GM18502 (cell line): ENCODE results near the gene HDAC7.

Source experiments
- ATAC-seq: cut with Tn5 transposase; IDR thresholded peaks from one replicate; pipeline ENCODE4 v1.9.1; 2021; ENCODE audit warnings: mild to moderate bottlenecking; ENCODE audit not compliant: unreplicated experiment, poor library complexity

Gene HDAC7

DNA sequence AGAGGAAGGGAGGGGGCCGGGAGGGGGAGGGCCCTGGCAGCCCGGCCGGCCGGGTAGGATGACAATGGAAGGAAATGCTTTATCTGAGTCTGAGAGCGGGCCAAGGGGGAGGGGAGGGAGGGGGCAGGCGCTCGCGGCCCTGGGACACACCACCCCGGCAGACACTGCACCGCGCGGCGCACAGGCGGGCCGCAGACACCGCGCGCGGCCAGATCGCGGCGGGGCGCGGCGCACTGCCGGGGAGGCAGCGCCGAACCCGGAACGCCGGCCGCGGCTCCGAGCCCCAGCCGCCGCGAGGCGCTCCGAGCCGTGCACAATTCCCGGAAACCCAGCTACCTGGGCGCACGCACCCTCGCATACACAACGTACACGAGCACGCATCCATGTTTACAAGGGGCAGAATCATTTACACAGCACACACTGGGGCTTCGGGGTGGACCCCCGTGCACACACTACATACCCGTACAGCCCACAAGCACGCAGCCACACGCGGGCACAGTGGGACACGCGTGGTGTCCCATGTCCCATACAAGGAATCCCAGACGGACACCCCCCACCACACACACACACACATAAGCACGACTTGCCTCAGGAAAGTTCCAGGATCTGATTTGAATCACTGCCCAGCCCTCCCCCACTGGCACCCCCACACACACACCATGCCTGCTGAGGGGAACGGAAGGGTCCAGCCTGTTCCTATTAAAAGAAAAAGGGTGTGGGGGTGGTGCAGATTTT lies at the start of gene HDAC7:
Gene HDAC7, minus strand, starts transcription at position 8 of the 735 bp plus-strand sequence. CDS start 118 bp downstream, outside the sequence.
- ATAC-seq: peak; percentile 39

- peak; percentile 73 for ATAC-seq
These were observed 48.9 kb upstream of the HDAC7 start for GRCh38 chr12:47868552-47869031.

DNA sequence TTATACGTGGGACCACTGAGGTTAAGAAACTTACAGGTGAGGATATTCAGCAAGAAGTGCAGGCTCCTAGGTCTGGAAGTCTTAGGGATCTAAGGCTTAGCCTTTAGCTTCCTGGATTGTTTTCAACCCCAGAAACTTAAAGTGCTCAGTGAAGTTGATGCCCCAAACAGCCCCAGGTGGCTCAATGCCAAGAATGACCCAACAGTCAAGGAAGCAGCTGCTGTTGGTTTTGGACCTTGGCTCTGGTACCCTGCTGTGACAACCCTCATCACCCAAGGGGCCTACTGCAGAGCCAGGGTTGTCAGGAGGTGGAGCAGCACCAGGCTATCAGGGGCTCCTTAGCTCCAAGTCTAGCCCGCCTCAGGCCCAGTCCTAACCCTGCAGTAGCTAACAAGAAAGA lies 48.3 kb upstream of the HDAC7 start:
- ATAC-seq: peak; percentile 13

GRCh38 chr12:47867495-47867941 lies 47.8 kb upstream of the HDAC7 start:
- ATAC-seq: no peak

GRCh38 chr12:47864646-47865235 lies 45.0 kb upstream of the HDAC7 start:
- ATAC-seq: no peak

DNA sequence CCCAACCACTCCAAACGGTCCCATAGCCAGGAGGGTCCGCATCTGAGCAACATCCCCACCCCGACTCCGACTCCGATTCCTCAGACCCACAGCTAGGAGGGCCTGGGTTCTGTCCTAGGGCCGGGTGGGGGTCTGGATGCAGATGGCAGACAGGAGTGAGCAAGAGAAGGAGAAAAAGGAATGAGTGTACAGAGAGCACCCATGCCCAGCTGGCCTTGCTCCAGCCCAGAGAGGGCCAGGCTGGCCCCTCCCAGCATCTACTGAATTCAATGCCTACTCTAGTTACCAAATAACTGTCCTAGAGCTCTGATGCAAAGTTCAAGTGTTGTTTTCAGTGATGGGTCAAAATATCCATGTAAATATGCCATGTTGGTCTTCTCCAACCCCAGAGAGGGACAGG lies 44.3 kb upstream of the HDAC7 start:
- no peak for ATAC-seq

DNA sequence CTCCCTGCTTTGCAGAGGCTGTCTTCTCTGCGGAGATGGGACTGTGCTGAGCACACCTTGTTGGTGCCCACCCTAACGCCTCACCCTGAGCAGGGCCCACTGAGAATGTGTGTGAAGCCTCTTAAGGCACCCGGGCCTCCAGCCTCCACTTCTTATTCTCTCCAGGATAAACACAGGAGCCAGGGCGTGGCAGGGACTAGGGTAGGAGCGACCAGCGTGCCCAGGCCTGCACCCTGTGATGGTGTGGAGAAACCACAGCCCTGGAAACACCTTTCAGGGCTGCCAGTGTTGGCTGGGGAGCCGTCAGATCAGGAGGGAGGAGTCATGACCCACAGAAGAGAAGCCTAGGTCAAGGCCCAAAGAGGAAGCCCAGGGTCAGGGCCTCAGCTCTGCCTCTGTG lies 43.8 kb upstream of the HDAC7 start:
- ATAC-seq: no peak

DNA sequence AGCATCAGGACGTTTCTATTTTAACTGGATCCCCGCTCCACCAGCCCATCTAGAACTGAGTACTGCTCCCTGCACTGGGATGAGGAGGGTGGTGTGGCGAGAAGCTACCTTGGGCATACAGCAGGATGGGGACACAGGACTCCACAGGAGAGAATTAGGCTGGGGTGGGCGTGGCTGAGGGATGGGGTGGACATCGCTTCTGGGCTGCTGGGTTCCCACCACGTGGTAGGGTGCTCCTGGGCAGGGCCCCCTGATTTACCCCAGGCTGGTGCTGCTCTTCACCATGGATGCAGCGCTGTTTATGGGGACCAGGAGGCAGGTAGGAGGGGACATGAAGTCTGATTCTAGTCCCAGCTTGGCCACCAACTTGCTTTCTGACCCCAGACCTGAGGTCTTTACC lies 43.2 kb upstream of the HDAC7 start:
- ATAC-seq: no peak

- no peak for ATAC-seq
These were observed 42.6 kb upstream of the HDAC7 start for GRCh38 chr12:47862167-47862750.

- ATAC-seq: no peak
These were observed 41.2 kb upstream of the HDAC7 start for GRCh38 chr12:47860873-47861272.

GRCh38 chr12:47860279-47860841 lies 40.7 kb upstream of the HDAC7 start:
- no peak for ATAC-seq

- no peak for ATAC-seq
These were observed 39.0 kb upstream of the HDAC7 start for GRCh38 chr12:47858511-47859266.

DNA sequence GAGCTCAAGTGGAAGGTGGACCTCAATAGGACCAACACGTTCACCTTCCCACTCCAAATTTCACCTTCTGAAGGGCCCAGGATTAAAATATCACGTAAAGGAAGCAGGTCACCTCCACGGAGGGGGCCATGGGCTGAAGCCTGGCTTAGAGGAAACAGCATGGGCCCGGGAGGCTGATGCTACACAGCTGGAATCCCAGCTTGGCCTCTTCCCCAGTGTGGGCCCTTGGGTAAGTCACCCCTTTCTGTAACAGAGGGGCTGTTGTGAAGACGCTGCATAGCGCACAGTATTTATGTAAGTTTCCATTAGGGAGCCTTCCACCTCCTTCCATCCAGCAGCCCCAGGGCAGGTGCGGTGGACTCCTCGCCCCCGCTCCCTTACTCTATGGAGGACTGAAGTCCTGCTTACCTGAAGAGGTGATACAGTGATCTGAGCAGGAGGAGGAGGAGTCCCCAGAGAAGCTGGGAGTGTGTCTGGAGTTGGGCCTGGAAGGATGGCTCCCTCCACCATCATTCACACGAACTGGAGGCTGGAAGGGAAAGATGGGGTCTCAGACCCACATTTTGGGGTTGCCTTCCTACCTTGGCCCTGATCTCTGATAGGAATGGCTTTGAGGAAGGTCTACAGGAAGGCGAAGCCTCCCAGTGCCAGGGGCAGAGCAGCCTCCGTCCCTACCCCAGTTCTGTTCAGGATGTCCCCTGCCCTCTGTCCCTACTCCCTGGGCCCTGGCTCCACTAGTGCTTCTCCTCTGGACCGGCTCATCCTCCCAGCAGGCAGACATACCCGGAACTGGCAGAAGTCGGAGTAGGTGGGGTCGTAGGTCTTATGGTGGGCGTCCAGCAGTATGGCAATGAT lies 37.2 kb upstream of the HDAC7 start:
- no peak for ATAC-seq

- ATAC-seq: no peak
These were observed 36.4 kb upstream of the HDAC7 start for GRCh38 chr12:47856094-47856493.

GRCh38 chr12:47855502-47855901 lies 35.8 kb upstream of the HDAC7 start:
- no peak for ATAC-seq

GRCh38 chr12:47854531-47854930 lies 34.8 kb upstream of the HDAC7 start:
- no peak for ATAC-seq

- ATAC-seq: no peak
These were observed 32.4 kb upstream of the HDAC7 start for GRCh38 chr12:47852096-47852571.

DNA sequence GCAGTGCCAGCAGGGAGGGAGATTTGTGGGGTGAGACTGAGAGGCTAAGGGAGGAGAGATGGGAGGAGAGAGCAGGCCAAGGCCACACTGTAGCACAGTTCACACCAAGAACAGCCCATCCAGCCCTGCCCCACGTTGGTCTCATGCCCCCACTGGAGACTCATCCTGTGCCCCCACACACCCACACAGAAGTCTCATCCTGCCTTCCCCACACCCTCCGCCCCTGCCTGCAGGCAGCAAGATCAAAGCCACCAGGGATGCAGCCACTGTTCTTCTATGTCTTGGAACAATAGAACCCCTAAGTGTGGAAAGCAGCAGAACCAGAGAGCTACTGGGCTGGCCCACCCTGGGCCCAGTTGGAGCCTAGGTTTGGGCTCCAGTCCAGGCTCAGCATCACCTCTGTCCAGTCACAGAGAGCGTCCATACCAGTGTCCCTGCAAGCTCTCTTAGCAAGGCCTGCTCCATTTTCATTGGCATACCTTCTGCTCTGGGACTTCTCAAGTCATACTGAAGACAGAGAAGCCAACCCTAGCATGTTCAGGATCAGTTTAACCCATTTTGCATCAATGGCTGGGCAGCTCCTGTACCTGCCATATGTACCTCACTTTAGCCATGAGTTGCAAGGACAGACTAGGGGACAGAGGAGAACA lies 31.7 kb upstream of the HDAC7 start:
- ATAC-seq: no peak
